Inflammatory macrophage (primary cell): Measurements from ENCODE around the gene NGDN.
A peak's percentile ranks its signal among the peaks of the same experiment; 100 is the strongest.
"Not testable (repeated sequence)": the region's sequence is repeated elsewhere in the genome, so short reads cannot be mapped to it uniquely, and the experiment has no call there.

Experiments
- DNase-seq, 2 donors: peaks; one replicate each; pipeline ENCODE4 v3.0.0-alpha.2; 2020 to 2022
- total RNA-seq, 18 experiments: gene quantifications; one replicate each; lab custom pipeline; 2026; ENCODE audit warnings: mixed read lengths in 6 of 18, inconsistent platforms in 2 of 18; lab: John Stamatoyannopoulos, UW

Gene NGDN
- total RNA-seq, result 9.5 to 26.2 (median 17.9) reads per million in 18 experiments

DNA sequence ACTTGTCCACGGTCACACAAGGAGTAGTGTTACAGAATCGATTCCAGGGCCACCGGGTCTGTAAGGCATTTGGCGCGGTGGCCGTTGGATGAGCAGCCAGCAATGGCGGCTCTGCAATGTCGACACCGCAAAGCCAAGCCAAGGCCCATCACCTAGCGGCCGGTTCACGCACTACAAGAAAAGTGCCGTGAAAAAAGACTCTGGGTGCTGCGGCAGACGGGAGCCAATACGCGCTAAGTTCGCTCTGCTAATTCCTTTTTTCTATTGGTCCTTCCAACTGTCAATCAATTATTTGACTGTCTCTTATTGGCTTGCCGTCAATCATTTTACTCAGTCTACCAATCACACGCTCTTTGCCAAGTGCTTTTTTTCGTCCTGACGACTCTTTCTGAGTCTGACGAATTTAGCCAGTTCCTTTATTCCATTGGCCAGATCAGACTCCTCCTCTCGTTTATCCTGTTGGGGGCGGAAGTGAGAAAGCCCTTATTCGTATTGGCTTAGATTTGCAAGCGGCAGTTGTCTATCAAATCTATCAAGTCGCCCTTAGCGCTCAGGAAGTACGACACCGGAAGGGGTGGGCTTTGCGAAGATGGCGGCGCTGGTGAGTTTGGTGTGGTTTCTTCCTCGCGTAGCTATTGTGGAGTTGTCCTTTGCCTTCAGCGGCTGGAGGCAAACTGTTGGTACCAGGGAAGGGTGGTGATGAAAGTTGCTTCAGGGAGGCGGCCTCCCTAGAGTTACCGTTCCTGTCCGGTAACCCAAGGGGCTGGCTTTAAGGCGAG is at the start of gene NGDN:
NGDN (plus strand) TSS at position 577 of the 779 bp plus-strand sequence; CDS start at position 590, 13 bp downstream.
- DNase-seq, result peak; percentile 98 to 100

GRCh38 chr14:23421594-23421993 is 47.9 kb upstream of the NGDN start:
- no peak for DNase-seq

DNA sequence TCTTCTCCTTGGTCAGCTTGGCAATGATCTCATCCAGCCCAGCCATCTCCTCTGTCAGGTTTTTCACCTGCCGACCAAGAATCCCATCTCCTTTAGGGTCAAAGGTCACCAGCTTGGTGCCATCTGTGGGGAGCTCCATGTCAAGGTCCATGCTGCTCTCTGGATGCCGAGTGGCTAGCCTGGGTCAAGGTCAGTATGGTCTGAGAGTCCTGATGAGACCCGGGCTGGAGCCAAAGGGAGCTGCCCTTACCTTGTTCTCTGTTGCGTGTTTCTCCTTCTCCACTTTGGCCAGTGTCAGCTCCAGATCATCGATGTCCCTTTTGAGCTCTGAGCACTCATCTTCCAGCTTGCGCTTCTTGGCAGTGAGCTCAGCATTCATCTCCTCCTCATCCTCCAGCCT is 45.8 kb upstream of the NGDN start:
- DNase-seq, result no peak

DNA sequence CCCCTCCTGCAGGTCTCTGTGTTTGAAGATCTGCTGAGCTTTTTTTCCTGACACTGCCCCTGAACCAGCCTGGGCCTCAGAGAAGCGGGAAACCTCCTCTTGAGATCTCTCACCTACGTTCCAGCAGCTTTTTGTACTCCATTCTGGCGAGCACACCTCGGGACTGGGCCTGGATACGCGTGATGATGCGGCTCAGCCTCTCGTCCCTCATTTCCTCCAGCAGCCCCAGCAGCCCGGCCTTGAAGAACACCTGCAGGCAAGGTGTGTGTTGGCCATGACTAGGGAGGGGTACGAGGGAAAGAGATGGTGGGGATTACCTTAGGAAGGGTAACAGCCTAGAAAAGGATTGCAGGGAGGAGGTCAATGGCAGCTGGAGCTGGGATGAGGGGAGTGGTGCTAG is 44.3 kb upstream of the NGDN start:
- DNase-seq, result no peak

- DNase-seq, result not testable (repeated sequence)
Measured at GRCh38 chr14:23425798-23426197, 43.7 kb upstream of the NGDN start.

DNA sequence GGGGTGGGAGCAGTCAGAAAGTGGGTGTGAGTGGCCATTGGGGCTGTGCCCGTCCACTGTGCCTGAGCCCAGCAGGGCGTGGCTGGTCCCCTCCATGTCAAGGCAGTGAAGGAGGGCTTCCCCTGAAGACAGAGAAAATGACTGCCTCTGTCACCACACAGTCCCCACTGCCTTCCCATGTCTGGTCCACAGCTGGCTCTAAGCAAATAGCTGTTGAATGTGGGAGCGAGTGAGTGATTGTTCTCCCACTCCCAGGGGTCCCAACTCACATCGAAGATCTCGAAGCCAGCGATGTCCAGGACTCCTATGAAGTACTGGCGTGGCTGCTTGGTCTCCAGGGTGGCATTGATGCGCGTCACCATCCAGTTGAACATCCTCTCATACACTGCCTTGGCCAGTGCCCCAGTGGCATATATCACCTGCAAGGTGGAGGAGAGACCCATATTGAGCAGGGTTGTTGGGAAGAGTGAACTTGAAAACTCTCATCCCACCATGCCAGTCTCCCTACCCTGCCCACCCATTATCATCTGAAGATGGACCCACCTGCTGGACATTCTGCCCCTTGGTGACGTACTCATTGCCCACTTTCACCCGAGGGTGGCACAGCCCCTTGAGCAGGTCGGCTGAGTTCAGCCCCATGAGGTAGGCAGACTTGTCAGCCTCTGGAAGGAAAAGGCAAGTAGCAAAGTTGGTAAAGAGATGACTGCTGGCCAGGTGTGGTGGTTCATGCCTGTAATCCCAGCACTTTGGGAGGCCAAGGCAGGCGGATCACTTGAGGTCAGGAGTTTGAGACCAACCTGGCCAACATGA is 40.6 kb upstream of the NGDN start:
- no peak for DNase-seq

DNA sequence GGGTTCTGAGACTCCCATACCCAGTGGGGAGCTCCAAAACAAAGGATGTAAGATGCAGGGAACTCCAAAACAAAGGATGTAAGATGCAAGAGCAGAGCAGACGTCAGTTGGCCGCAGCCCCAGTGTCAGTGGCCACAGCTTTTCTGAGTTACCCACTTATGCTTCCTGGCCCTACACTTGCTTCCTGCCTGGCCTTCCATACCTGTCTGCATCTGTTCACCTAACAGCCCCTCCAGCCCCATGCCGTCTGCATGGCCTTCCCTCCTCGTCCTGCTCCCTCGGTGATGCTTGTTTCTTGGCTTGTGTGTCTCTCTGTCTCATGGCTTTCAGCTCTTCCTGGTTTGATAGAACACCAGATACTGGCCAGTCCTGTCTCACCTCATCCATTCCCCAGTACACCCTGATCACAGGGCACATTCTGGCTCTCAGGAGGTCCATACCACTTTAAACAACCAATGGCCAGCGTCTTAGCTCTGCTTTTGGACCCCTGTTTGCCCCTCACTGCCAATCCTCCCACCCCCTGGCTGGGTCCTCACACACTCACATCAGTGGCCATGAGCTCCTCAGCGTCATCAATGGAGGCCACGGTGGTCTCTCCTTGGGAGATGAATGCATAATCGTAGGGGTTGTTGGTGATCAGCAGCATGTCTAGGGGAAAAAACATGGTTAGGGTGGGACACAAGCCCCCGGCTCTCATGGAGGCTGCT is 39.3 kb upstream of the NGDN start:
- no peak for DNase-seq

- DNase-seq, result no peak
Measured at GRCh38 chr14:23430723-23431085, 38.8 kb upstream of the NGDN start.

GRCh38 chr14:23431486-23431885 is 38.0 kb upstream of the NGDN start:
- no peak for DNase-seq

GRCh38 chr14:23432102-23432925 is 37.2 kb upstream of the NGDN start:
- no peak for DNase-seq

DNA sequence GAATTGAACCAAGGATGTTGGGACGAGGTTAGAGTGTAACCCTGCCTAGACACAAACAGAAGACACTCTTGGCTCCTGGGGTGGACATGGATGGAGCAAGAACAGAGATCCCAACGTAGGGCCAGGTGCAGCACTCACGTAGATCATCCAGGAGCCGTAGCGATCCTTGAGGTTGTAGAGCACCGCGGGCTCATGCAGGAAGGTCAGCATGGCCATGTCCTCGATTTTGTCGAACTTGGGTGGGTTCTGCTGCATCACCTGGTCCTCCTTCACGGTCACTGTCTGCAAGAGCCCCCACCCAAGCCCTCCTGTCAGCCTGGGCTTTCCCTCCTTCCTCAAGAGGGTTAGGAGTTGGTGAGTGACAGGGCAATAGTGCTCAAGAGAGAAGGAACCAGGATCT is 36.6 kb upstream of the NGDN start:
- DNase-seq, result no peak

- DNase-seq, result no peak
Measured at GRCh38 chr14:23433457-23433856, 36.0 kb upstream of the NGDN start.

GRCh38 chr14:23434488-23435222 is 34.8 kb upstream of the NGDN start:
- DNase-seq, result no peak

- no peak for DNase-seq
Measured at GRCh38 chr14:23435543-23436326, 33.8 kb upstream of the NGDN start, which contains the start of gene MYH7. Gene MYH7, minus strand, starts transcription at chr14:23435660. Its CDS starts 1,928 bp downstream, at chr14:23433732.

DNA sequence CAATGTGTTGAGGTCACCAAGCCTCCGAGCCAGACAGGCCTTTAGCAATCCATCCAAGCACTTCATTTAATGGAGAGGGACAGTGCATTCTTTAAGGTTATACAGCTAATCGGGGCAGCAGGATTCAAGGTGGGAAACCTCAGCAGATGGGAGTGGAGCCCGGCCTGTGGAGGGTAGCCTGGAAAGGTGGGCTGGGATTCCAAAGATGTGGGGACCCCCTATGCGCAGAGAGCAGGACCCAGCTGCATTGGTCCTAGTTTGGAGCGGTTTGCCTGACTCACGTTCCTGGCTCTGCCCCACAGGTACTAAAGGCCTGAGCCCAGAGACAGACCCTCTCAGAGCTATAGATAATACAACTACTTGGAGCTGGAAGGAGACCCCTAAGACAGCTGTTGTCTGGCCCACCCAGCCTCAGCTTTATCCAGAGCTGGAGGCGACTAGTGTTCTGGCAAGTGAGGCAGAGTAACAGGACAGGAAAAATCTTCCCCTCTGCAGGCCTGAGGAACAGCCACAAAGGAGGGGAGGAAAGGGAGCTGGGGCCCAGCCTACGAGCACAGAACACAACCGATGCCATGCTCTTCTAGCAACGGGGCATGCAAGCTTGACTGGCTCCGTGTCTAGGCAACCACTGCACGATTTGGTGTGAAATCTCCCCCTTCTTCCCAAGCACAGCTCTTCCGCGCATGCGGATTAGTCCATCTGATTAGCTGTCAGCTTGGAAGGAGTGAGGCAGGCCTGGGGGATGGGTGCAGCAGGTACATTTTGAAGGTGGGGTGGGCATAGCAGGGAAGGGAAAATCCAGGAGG is 33.0 kb upstream of the NGDN start:
- no peak for DNase-seq

GRCh38 chr14:23437133-23438100 is 32.1 kb upstream of the NGDN start:
- no peak for DNase-seq

DNA sequence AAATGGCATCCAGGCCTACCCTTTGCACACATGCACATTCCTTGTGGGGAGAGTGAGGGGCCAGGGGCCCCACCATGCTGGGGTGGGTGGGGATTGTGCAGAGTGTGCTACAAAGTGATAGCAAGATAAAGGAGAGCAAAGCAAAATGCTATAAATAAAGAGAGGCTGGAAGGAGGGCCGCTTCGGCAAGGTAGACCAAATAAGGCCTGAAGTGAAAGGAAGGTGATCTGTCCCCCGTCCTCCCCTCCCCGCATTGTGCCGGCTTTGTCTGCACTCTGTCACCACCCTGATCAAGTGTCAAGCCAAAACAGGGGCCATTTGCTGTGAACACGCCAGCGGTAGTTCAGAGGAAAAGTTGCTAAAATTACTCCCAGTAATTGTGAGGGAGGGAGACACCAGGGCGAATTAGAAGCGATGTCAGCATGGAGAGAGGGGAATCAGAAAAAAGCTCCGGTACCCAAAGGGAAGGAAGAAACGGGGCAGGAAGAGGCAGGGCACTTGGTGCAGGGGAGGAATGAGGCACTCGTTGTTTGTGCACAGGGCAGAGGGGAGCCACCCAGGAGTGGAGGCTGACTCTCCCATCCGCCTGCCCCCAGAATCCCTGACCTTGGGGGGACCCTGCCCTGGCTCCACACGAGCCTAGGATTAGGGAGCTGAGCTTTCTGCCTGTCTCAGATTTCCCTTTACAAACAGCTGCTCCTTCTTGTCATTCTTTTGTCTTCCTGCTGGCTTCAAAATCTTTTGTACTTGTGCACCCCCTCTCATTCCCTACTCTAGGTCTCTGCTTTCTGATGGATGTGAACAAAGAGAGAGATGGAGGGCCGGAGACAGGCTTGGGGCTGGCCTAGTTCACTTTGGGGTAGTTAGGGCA is 31.2 kb upstream of the NGDN start:
- no peak for DNase-seq
